Breast epithelium (tissue), 3 donors: ENCODE data around the gene DGKB.

Source experiments
- CTCF ChIP-seq, 3 donors: fragments of 450-650 bp; IDR thresholded peaks; one replicate each; pipeline ENCODE4 v1.5.1; 2016 to 2017; ENCODE audit warnings: antibody characterized with exemption in 3 of 3, mild to moderate bottlenecking in 3 of 3, moderate library complexity in 3 of 3
- POLR2A ChIP-seq: fragments of 450-650 bp; IDR thresholded peaks from one replicate; pipeline ENCODE4 v1.6.1; 2016; ENCODE audit warnings: antibody characterized with exemption, mild to moderate bottlenecking, moderate library complexity
- POLR2AphosphoS5 ChIP-seq, 3 donors: sonication (generic); formaldehyde crosslinking; IDR thresholded peaks; one replicate each; pipeline ENCODE4 v1.6.1; 2017; ENCODE audit warnings: antibody characterized with exemption in 3 of 3

DNA sequence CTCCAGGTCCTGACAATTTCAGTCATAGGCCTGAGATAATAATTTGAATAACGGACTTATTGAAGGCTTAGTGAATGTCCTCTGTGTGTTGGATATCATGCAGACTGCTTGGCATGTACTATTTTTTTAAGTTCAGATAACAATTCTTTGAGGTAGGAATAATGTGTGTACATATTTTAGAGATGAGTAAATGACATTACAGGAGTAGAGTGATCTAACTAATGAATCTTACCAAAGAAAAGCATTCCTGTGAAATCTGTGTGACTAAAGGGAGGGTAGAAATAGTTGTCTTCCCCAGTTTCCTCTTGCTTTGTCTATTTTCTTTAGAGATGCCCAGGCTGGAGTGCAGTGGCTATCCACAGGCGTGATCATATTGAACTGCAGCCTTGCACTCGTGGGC lies 521.2 kb downstream of the DGKB start:
- TF ChIP-seq POLR2A (no peak), POLR2AphosphoS5 (IDR thresholded peaks at IDR 0.05) (no peak), CTCF (IDR thresholded peaks at IDR 0.05) (no peak)
